Forelimb muscle (tissue), 1 donor: ENCODE results near the gene FRMD6. TPM values are rescaled to one million over a fixed set of nuclear protein-coding genes. Genes with fewer than 3 reads are reported as not detected.

ENCODE experiments used
- DNase-seq: peaks from one replicate; pipeline ENCODE4 v3.0.0-alpha.2; 2013; ENCODE audit warnings: low read depth
- polyA plus RNA-seq: library from polyadenylated mRNA; unstranded; fragments of 120-200 nt; gene quantifications from one replicate; pipeline ENCODE4 v1.2.1, GENCODE V29; 2013; ENCODE audit not compliant: insufficient read length

The FRMD6 gene
- polyA plus RNA-seq, 1 donor: 22.6 TPM

DNA sequence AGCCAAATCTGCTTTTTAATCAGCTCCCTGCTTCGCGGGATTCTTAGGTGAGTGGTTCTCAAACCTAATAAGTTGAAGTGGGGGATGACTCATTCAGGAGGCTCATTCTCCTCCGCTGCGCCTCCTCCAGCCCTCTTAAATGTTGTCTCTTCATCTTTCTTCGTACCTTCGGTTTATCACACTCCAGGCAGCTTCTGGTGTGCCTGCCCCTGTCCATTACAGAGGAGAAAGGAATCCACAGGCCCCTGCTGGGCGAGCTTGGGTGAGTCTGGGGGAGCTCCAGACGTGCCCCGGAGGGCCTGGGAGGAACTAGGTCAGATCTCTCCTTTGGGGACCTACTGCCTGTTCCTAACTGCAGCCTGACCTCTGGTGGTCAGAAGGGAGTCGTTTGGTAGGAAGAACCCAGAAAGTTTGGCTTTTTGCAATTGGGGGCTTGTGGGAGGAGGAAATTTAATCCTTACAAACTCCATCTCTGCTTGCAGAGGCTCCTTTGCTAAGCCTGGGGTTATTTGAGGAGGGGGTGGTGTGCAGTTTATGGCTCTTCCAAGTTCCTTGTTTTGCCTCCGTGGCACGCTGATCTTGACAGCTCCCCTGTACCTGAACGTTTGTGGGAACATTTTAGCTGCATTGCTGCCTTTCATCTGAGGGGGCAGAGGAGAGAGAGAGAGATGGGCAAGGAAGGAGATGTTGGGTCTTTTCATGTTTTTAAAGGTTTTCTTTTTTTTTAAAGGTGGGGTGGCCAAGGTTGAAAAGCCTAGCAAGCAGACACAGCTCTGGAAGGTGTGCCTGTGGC lies 124.6 kb downstream of the FRMD6 start:
- DNase-seq: peak; percentile 39

DNA sequence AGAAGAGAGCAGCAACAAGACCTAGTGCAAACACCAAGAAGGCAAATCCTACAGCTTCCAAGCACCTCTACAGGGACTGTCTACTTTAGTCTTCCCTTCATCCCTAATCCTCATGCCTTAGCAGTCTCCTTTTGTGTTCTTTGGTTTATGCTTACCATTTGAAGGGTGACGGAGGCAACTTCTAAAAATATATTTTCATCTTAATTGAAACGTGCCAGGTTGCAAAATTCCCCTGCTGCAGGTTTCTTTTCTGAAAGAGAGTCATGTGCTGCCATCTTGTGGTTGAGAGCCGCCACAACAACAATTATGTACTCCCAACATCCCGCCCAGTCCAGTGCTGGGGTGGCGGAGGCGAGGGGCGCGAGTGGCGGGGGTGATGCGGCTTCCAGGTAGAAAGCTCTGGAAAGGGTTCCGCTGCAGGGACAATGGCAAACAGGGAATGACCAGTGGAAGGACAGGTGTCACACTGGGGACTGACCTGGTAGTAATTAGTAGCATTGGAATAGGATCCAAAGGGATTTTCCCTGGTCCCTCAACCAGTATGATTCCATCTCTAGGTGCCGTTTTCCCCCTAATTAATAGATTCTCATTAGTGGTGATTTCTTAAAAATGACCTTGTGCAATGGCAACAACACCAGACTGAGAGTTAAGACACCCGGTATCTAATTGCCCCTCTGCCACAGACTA lies 128.4 kb downstream of the FRMD6 start:
- no peak for DNase-seq

Other genes starting within 250 kb of the FRMD6 start
- 41.1 TPM for gene GNG2, start 208.7 kb downstream of the FRMD6 start, polyA plus RNA-seq